BE2C (cell line): ENCODE results near the gene SUSD6.

Experiments
- DNase-seq: peaks from one replicate; pipeline ENCODE4 v3.0.0-alpha.2; 2020
- H3K27me3 ChIP-seq: fragments of 250-450 bp; sonication (Bioruptor Pico); 2 replicates; pipeline ENCODE4 v1.5.1; 2020; ENCODE audit warnings: mild to moderate bottlenecking
- H3K36me3 ChIP-seq: fragments of 250-450 bp; sonication (Bioruptor Pico); 2 replicates; pipeline ENCODE4 v1.5.1; 2020; ENCODE audit warnings: mild to moderate bottlenecking
- H3K4me1 ChIP-seq: fragments of 250-450 bp; sonication (Bioruptor Pico); 2 replicates; pipeline ENCODE4 v1.5.1; 2020
- H3K4me3 ChIP-seq: 2 replicates; pipeline ENCODE4 v1.5.1; 2011; ENCODE audit warnings: low read depth, low read length
- H3K9me3 ChIP-seq: fragments of 250-450 bp; sonication (Bioruptor Pico); 2 replicates; pipeline ENCODE4 v1.5.1; 2020
- TF ChIP-seq, protein P1 (sequence below): IDR thresholded peaks from 2 replicates; pipeline ENCODE4 v1.5.1; 2012; ENCODE audit warnings: mild to moderate bottlenecking, low read depth, low read length

The SUSD6 gene

DNA sequence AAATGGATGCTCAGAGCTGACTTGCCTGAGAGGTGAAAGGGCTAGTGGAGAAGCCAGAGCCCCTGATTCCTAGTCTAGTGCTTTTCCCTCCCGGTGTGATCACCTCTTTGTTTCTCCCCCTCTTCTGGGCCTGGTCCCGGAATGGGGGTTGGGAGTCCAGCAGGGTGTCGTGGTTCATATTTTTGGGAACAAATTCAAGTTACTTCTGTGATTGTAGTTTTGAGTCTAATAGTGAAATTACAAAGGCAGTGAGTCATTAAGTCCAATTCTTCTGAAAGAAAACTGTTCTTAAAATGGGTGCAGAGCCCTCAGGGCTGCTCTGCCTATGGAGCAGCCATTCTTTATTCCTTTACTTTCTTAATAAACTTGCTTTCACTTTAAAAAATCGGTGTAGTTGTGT is 7.6 kb downstream of the SUSD6 start:
- H3K27me3 ChIP-seq, result no peaks in the 10 kb centered on the region
- no peak for DNase-seq
- no peaks in the 10 kb centered on the region for H3K36me3 ChIP-seq
- peaks cover 12% of the 10 kb centered on the region for H3K4me1 ChIP-seq
- TF ChIP-seq, protein P1, sequence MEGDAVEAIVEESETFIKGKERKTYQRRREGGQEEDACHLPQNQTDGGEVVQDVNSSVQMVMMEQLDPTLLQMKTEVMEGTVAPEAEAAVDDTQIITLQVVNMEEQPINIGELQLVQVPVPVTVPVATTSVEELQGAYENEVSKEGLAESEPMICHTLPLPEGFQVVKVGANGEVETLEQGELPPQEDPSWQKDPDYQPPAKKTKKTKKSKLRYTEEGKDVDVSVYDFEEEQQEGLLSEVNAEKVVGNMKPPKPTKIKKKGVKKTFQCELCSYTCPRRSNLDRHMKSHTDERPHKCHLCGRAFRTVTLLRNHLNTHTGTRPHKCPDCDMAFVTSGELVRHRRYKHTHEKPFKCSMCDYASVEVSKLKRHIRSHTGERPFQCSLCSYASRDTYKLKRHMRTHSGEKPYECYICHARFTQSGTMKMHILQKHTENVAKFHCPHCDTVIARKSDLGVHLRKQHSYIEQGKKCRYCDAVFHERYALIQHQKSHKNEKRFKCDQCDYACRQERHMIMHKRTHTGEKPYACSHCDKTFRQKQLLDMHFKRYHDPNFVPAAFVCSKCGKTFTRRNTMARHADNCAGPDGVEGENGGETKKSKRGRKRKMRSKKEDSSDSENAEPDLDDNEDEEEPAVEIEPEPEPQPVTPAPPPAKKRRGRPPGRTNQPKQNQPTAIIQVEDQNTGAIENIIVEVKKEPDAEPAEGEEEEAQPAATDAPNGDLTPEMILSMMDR, result no peak
- H3K9me3 ChIP-seq, result no peaks in the 10 kb centered on the region
- no peak overlapping the region for H3K4me3 ChIP-seq

DNA sequence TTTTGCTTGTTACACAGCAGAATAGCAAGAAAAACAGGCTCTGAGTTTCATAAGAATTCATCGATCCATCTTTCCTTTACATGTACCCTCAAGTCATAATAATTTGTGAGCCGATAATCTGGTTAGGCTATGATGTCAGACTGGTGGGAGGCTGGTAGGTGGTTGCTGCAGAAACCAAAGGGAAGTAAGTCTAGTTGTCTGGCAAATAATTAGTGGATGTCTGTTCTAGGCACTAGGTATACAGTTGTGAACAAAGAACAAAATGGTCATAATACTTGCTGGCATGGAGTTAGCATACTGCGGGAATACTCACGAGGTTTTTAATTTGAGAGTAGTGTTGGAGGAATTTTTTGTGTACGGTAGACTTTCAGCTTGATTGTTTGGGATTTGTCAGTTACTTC is 8.8 kb downstream of the SUSD6 start:
- no peaks in the 10 kb centered on the region for H3K9me3 ChIP-seq
- no peak for DNase-seq
- peaks cover 12% of the 10 kb centered on the region for H3K4me1 ChIP-seq
- H3K27me3 ChIP-seq, result no peaks in the 10 kb centered on the region
- no peaks in the 10 kb centered on the region for H3K36me3 ChIP-seq
- TF ChIP-seq, protein P1, result no peak
- peak overlapping the region; percentile 9; the same call in 1 of the 2 replicates for H3K4me3 ChIP-seq

DNA sequence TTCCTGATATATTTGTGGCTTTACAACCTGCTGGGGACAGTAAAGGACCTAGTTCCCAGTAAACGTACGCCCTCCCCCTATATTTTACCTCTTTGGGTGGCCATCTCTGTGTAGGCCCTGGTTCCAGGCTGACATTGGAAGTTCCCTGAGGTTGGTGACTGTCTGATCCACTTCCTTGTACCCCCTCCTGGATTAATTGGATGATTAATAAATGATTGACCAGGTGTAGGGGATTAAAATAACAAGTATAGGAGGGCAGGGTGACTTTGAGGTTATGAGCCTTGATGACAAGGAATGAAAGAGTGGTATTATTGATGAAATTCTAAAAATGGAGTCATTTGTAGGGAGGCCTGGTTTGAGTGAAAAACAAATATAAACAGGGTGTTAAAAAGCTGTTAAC is 9.6 kb downstream of the SUSD6 start:
- H3K4me3 ChIP-seq, result no peak overlapping the region
- DNase-seq, result no peak
- H3K4me1 ChIP-seq, result peaks cover 14% of the 10 kb centered on the region
- H3K36me3 ChIP-seq, result no peaks in the 10 kb centered on the region
- TF ChIP-seq, protein P1, result no peak
- no peaks in the 10 kb centered on the region for H3K27me3 ChIP-seq
- H3K9me3 ChIP-seq, result no peaks in the 10 kb centered on the region

DNA sequence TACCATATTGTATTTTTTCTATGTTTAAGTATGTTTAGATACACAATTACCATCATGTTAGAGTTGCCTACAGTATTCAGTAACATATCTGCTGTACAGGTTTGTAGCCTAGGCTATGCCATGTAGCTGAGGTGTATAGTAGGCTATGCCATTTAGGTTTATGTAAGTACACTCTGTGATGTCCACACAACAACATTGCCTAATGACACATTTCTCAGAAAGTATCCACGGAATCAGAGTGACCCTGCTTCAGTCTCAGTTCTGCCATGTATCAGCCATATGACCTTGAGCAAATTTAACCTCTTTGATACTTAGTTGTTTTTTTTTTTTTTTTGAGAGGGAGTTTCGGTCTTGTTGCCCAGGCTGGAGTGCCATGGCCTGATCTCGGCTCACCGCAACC is 12.7 kb downstream of the SUSD6 start:
- peaks cover 14% of the 10 kb centered on the region for H3K4me1 ChIP-seq
- H3K4me3 ChIP-seq, result no peak overlapping the region
- no peaks in the 10 kb centered on the region for H3K36me3 ChIP-seq
- H3K27me3 ChIP-seq, result no peaks in the 10 kb centered on the region
- no peak for DNase-seq
- TF ChIP-seq, protein P1, result no peak
- H3K9me3 ChIP-seq, result no peaks in the 10 kb centered on the region

DNA sequence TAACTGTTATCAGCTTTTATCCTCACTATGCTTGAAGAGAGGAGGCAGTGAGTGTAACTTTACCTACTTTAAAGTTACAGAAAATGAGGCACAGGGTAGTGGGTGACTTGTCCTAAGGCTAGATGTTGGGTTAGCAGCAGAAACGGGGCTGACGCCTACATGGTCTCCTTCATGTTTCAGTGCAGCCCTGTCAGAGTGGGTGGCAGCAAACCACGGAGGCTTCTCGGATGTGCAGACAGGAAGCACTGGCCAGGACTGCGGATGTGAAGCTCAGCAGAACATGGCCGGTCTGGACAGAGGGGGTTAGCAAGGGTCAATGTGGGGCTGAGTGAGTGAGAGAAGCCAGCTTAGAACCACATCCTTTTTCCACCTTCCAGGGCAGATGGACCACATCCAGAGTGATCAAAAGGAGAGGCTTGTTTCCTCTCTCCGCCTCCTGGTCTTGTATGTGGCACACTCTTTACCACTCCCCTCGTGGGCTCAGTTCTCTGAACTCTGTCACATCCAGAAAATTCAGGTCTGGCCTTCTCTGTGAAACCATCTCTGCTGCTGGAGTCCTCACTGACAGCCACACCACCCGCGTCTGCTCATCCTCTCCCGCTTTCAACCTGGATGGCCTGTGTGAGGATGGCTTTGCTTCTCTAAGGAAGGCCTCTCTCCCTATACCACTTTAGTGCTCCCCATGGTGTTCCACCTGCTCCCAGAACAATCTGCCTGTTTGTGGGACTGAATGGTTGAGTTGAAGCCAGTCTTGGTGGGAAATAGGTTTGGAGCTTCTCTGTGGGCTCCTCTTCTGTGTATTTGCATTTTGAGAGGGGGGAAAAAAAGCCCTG is 14.1 kb downstream of the SUSD6 start:
- no peak overlapping the region for H3K4me3 ChIP-seq
- no peaks in the 10 kb centered on the region for H3K36me3 ChIP-seq
- no peaks in the 10 kb centered on the region for H3K27me3 ChIP-seq
- H3K9me3 ChIP-seq, result no peaks in the 10 kb centered on the region
- TF ChIP-seq, protein P1, result no peak
- DNase-seq, result no peak
- peaks cover 10% of the 10 kb centered on the region for H3K4me1 ChIP-seq

DNA sequence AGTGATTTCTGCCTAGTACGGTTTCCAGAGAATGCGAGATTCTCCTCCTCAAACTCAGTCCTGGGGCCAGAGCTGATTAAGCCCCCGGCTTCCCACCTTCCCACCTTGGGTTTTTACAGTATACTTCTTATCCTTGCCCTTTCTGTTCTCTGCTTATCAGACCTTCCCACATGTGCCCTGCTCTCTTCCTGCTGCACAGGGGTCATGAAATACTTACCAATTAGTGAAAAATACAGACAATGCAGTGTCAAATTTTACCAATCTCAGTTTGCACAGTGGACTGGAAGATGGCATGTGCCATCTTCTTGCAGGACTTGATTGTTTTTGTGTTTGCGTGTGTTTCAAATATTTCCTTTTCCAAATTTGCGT is 14.7 kb downstream of the SUSD6 start:
- H3K9me3 ChIP-seq, result no peaks in the 10 kb centered on the region
- H3K36me3 ChIP-seq, result no peaks in the 10 kb centered on the region
- H3K4me3 ChIP-seq, result no peak overlapping the region
- no peaks in the 10 kb centered on the region for H3K27me3 ChIP-seq
- H3K4me1 ChIP-seq, result peaks cover 7% of the 10 kb centered on the region
- TF ChIP-seq, protein P1, result no peak
- DNase-seq, result no peak
